Esophagus squamous epithelium (tissue), 4 donors: ENCODE measurements around the gene CTXND1.

Experiments
- CTCF ChIP-seq, 6 experiments: fragments of 450-650 bp in 4 of 6; fragments of 200-600 bp in 2 of 6; sonication (generic) in 2 of 6; IDR thresholded peaks; one replicate each; pipeline ENCODE4 v1.5.1; 2016 to 2019; ENCODE audit warnings: antibody characterized with exemption in 6 of 6, mild to moderate bottlenecking in 4 of 6, moderate library complexity in 4 of 6
- POLR2A ChIP-seq, 4 donors: fragments of 450-650 bp; IDR thresholded peaks; one replicate each; pipeline ENCODE4 v1.6.1; 2017; ENCODE audit warnings: antibody characterized with exemption in 4 of 4, mild to moderate bottlenecking in 4 of 4, moderate library complexity in 3 of 4

GRCh38 chr15:80275961-80276360 is 23.9 kb upstream of the CTXND1 start:
- TF ChIP-seq CTCF (IDR thresholded peaks at IDR 0.05) (no peak), POLR2A (IDR thresholded peaks at IDR 0.05) (no peak)
